ENCODE results near the gene PWP2.

The PWP2 gene

GRCh38 chr21:44059710-44060109 is 47.5 kb upstream of the PWP2 start (continued):
- TF ChIP-seq PRDM10 (tag by site-specific recombination; IDR thresholded peaks at IDR 0.05) (no peak), ZNF670 (tag by site-specific recombination; IDR thresholded peaks at IDR 0.05; ENCODE audit: low read depth) (no peak), ZNF645 (tag by site-specific recombination; IDR thresholded peaks at IDR 0.05) (no peak), YY2 (tag by site-specific recombination; IDR thresholded peaks at IDR 0.05) (no peak), ZNF830 (tag by site-specific recombination; IDR thresholded peaks at IDR 0.05; ENCODE audit: low read depth) (no peak)

GRCh38 chr21:44062380-44062779 is 44.8 kb upstream of the PWP2 start:
- H3K4me1 ChIP-seq (ENCODE audit: control insufficient read depth, insufficient read depth, low read length): no peaks in the 10 kb centered on the region
- H3K4me3 ChIP-seq (ENCODE audit: low read depth, low read length): no peak overlapping the region
- TF ChIP-seq ZNF341 (tag by site-specific recombination; IDR thresholded peaks at IDR 0.05; ENCODE audit: low read depth) (peak; percentile 77), EGR2 (tag by site-specific recombination; IDR thresholded peaks at IDR 0.05; ENCODE audit: low read depth) (peak; percentile 85), ZFHX2 (tag by site-specific recombination; conservative IDR thresholded peaks at IDR 0.05) (peak; percentile 83), OVOL3 (tag by site-specific recombination; IDR thresholded peaks at IDR 0.05) (no peak)
- ChIA-PET POLR2A (no interaction called here), CTCF (no interaction called here)
- no peak overlapping the region for H3K27ac ChIP-seq (ENCODE audit: extremely low read depth, low read depth, low read length)
- H3K9me3 ChIP-seq (ENCODE audit: control insufficient read depth, insufficient read depth, low read depth, low read length): no peaks in the 10 kb centered on the region
- H3K36me3 ChIP-seq (ENCODE audit: control insufficient read depth in 2 of 2, insufficient read depth in 1 of 2, low read length in 2 of 2): peaks cover 17 to 76% of the 10 kb centered on the region in 2 experiments

GRCh38 chr21:44063151-44063912 is 43.9 kb upstream of the PWP2 start:
- Histone ChIP-seq H3K27ac (ENCODE audit: extremely low read depth, low read depth, low read length) (no peak overlapping the region), H3K36me3 (ENCODE audit: control insufficient read depth in 2 of 2, insufficient read depth in 1 of 2, low read length in 2 of 2) (peaks cover 11 to 73% of the 10 kb centered on the region in 2 experiments), H3K4me1 (ENCODE audit: control insufficient read depth, insufficient read depth, low read length) (no peaks in the 10 kb centered on the region), H3K9me3 (ENCODE audit: control insufficient read depth, insufficient read depth, low read depth, low read length) (no peaks in the 10 kb centered on the region), H3K4me3 (ENCODE audit: low read depth, low read length) (no peak overlapping the region)
- CTCF ChIA-PET: interaction anchor here (0.9 kb wide), 1 partner anchor 9 kb away, joined by 4 read pairs; no protein-coding TSS in a partner anchor
- POLR2A ChIA-PET: interaction anchor here (0.6 kb wide), 1 partner anchor 137 kb away, joined by 5 read pairs; no protein-coding TSS in a partner anchor
- TF ChIP-seq PRDM6 (tag by site-specific recombination; IDR thresholded peaks at IDR 0.05) (no peak), ZBTB11 (tag by site-specific recombination; conservative IDR thresholded peaks at IDR 0.05; ENCODE audit: low read depth) (no peak), ZNF791 (tag by site-specific recombination; IDR thresholded peaks at IDR 0.05) (no peak), MEIS1 (CRISPR knock-in tag; IDR thresholded peaks at IDR 0.05; ENCODE audit: borderline replicate concordance) (no peak), ZNF473 (tag by site-specific recombination; IDR thresholded peaks at IDR 0.05) (no peak), ZNF114 (tag by site-specific recombination; IDR thresholded peaks at IDR 0.05) (no peak), ZNF302 (tag by site-specific recombination; IDR thresholded peaks at IDR 0.05; ENCODE audit: low read depth) (no peak)

Data from HEK293 (cell line).